CD14-positive monocyte (primary cell): Measurements from ENCODE around the gene VNN1. TPM values are rescaled to one million over a fixed set of nuclear protein-coding genes. Genes with fewer than 3 reads are reported as not detected.
A peak's percentile ranks its signal among the peaks of the same experiment; 100 is the strongest.

Source experiments
- DNase-seq, 3 donors: peaks; one replicate each; pipeline ENCODE4 v3.0.0-alpha.2; 2011 to 2022
- H2AFZ ChIP-seq: 2 replicates; pipeline ENCODE4 v1.6.0; 2012; ENCODE audit warnings: mild to moderate bottlenecking, low read depth, low read length, inconsistent platforms; ENCODE audit not compliant: insufficient read depth, poor library complexity, severe bottlenecking
- H3K27ac ChIP-seq, 2 donors: 1 replicate in 1 of 2; 2 replicates in 1 of 2; pipeline ENCODE4 v1.5.1; 2012 to 2013; ENCODE audit warnings: low read length in 2 of 2, control low read depth in 1 of 2, inconsistent platforms in 1 of 2, low read depth in 1 of 2, mild to moderate bottlenecking in 1 of 2
- H3K27me3 ChIP-seq, 2 donors: one replicate each; pipeline versions ENCODE4 v1.6.0 to v1.6.1; 2011 to 2013; ENCODE audit warnings: low read length in 2 of 2; ENCODE audit not compliant: control insufficient read depth in 2 of 2, insufficient read depth in 2 of 2
- H3K36me3 ChIP-seq, 2 donors: replicated peaks in 1 of 2; 1 replicate in 1 of 2; 2 replicates in 1 of 2; pipeline versions ENCODE4 v1.5.1 to v1.6.1; 2012 to 2013; ENCODE audit warnings: low read length in 2 of 2, control low read depth in 1 of 2, inconsistent platforms in 1 of 2, mild to moderate bottlenecking in 1 of 2; ENCODE audit not compliant: insufficient read depth in 2 of 2, control insufficient read depth in 1 of 2
- H3K4me1 ChIP-seq, 2 donors: 1 replicate in 1 of 2; 2 replicates in 1 of 2; pipeline versions ENCODE4 v1.5.1 to v1.6.1; 2012 to 2013; ENCODE audit warnings: low read length in 2 of 2, control low read depth in 1 of 2, inconsistent platforms in 1 of 2, mild to moderate bottlenecking in 1 of 2, moderate library complexity in 1 of 2; ENCODE audit not compliant: insufficient read depth in 2 of 2, control insufficient read depth in 1 of 2
- H3K4me2 ChIP-seq: replicated peaks from 2 replicates; pipeline ENCODE3; 2012; ENCODE audit warnings: low read length, moderate library complexity, mild to moderate bottlenecking; ENCODE audit not compliant: poor library complexity, severe bottlenecking; ENCODE audit errors: extremely low read depth
- H3K4me3 ChIP-seq, 3 experiments: fragments of 200-600 bp in 1 of 3; sonication (generic) in 1 of 3; replicated peaks in 1 of 3; 1 replicate in 2 of 3; 2 replicates in 1 of 3; pipeline ENCODE4 v1.5.1; 2011 to 2013; ENCODE audit warnings: low read length in 3 of 3, mild to moderate bottlenecking in 3 of 3, control low read depth in 2 of 3, low read depth in 2 of 3, inconsistent platforms in 1 of 3, moderate library complexity in 1 of 3
- H3K79me2 ChIP-seq: 2 replicates; pipeline ENCODE4 v1.6.0; 2012; ENCODE audit warnings: mild to moderate bottlenecking, control low read depth, inconsistent platforms, low read length, moderate library complexity; ENCODE audit not compliant: insufficient read depth
- H3K9ac ChIP-seq: 2 replicates; pipeline ENCODE4 v1.6.0; 2017; ENCODE audit warnings: low read length, mild to moderate bottlenecking; ENCODE audit not compliant: insufficient read depth, poor library complexity, severe bottlenecking
- H3K9me3 ChIP-seq, 2 donors: replicated peaks in 1 of 2; 1 replicate in 1 of 2; 2 replicates in 1 of 2; pipeline versions ENCODE4 v1.5.1 to v1.6.1; 2012 to 2013; ENCODE audit warnings: low read length in 2 of 2, control low read depth in 1 of 2; ENCODE audit not compliant: control insufficient read depth in 1 of 2, insufficient read depth in 1 of 2
- H4K20me1 ChIP-seq: 2 replicates; pipeline ENCODE4 v1.6.0; 2012; ENCODE audit warnings: mild to moderate bottlenecking, low read length, control low read depth, moderate library complexity; ENCODE audit not compliant: insufficient read depth
- H3K27ac Mint-ChIP-seq, 7 donors: one replicate each; pipeline ENCODE4 v1.8.0; 2020; ENCODE audit warnings: mild to moderate bottlenecking in 7 of 7, mixed read lengths in 7 of 7, moderate library complexity in 6 of 7, inconsistent platforms in 2 of 7
- H3K27me3 Mint-ChIP-seq, 3 donors: one replicate each; pipeline ENCODE4 v1.8.0; 2021 to 2022; ENCODE audit warnings: low read depth in 3 of 3, mild to moderate bottlenecking in 3 of 3, mixed read lengths in 3 of 3, moderate library complexity in 3 of 3, inconsistent platforms in 1 of 3
- H3K36me3 Mint-ChIP-seq, 2 donors: one replicate each; pipeline ENCODE4 v1.8.0; 2020; ENCODE audit warnings: mixed read lengths in 2 of 2, inconsistent platforms in 1 of 2, mild to moderate bottlenecking in 1 of 2
- H3K4me1 Mint-ChIP-seq: one replicate; pipeline ENCODE4 v1.8.0; 2020; ENCODE audit warnings: mild to moderate bottlenecking, mixed read lengths
- H3K4me3 Mint-ChIP-seq, 2 donors: one replicate each; pipeline ENCODE4 v1.8.0; 2020; ENCODE audit warnings: mild to moderate bottlenecking in 2 of 2, mixed read lengths in 2 of 2, moderate library complexity in 1 of 2
- H3K9me3 Mint-ChIP-seq, 7 donors: one replicate each; pipeline ENCODE4 v1.8.0; 2020 to 2022; ENCODE audit warnings: mixed read lengths in 7 of 7, mild to moderate bottlenecking in 6 of 7, moderate library complexity in 6 of 7, inconsistent platforms in 2 of 7
- WGBS: methylation state at CpG from one replicate; pipeline ENCODE4 v1.1.5; 2013; ENCODE audit warnings: missing lambda C conversion rate; ENCODE audit not compliant: insufficient coverage; 5-methylcytosine and 5-hydroxymethylcytosine counted together
- intact Hi-C, 2 donors: fragments of 100-400 bp; cut with micrococcal nuclease; formaldehyde crosslinking; loops; one replicate each; pipeline versions ENCODE4 v1.15.0 to v1.15.1; 2023
- polyA plus RNA-seq, 3 donors: library from polyadenylated mRNA; depleted of rRNA in 1 of 3; unstranded in 2 of 3; stranded (reverse) in 1 of 3; fragments of 300-500 nt in 2 of 3; fragments of >200 nt in 1 of 3; fragmentation: Illumina TruSeq in 2 of 3; gene quantifications; 1 replicate in 2 of 3; 2 replicates in 1 of 3; pipeline ENCODE4 v1.2.3, GENCODE V29; 2012 to 2021
- TF ChIP-seq, protein P1 (sequence below): fragments of 200-600 bp; IDR thresholded peaks from one replicate; pipeline ENCODE4 v1.8.0; 2022; ENCODE audit warnings: antibody characterized with exemption, mild to moderate bottlenecking

VNN1 gene
- polyA plus RNA-seq, 3 donors = 7.9 to 61.2 (median 47.9) TPM

DNA sequence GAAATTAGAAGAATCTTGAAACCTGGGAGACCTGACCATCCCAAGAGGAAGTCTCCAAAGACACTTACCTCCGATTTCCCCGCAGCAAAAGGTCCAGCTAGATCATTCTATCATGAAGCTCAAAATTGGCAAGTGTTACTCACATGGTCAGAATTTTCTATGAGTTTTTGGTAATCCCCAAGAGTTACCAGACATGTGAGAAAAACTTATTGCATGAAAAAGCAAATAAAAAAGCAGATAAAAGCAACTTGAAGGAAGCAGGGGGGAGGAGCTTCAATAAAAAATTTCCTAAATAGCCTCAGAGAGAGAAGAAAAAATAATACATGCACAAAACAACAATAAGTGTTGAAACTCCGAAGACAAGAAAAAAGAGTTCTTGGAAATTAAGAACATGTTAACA is 27.3 kb downstream of the VNN1 start:
- peaks cover 0 to 5% (median 1%) of the 10 kb centered on the region in 7 donors for H3K9me3 Mint-ChIP-seq
- H3K36me3 Mint-ChIP-seq = peaks cover 80 to 85% of the 10 kb centered on the region in 2 donors
- H3K9me3 ChIP-seq = no peaks in the 10 kb centered on the region
- intact Hi-C loops = no loop called here
- H3K4me3 ChIP-seq = no peak overlapping the region
- TF ChIP-seq, protein P1, sequence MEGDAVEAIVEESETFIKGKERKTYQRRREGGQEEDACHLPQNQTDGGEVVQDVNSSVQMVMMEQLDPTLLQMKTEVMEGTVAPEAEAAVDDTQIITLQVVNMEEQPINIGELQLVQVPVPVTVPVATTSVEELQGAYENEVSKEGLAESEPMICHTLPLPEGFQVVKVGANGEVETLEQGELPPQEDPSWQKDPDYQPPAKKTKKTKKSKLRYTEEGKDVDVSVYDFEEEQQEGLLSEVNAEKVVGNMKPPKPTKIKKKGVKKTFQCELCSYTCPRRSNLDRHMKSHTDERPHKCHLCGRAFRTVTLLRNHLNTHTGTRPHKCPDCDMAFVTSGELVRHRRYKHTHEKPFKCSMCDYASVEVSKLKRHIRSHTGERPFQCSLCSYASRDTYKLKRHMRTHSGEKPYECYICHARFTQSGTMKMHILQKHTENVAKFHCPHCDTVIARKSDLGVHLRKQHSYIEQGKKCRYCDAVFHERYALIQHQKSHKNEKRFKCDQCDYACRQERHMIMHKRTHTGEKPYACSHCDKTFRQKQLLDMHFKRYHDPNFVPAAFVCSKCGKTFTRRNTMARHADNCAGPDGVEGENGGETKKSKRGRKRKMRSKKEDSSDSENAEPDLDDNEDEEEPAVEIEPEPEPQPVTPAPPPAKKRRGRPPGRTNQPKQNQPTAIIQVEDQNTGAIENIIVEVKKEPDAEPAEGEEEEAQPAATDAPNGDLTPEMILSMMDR = no peak
- H3K4me3 Mint-ChIP-seq = no peak overlapping the region
- H2AFZ ChIP-seq = no peak overlapping the region
- peaks cover 18% of the 10 kb centered on the region for H3K4me1 Mint-ChIP-seq
- H3K27me3 Mint-ChIP-seq = peaks cover 1 to 5% (median 5%) of the 10 kb centered on the region in 3 donors
- DNase-seq = peak in 1 of 3 donors; percentile 8
- no peak overlapping the region for H3K9ac ChIP-seq
- no peak overlapping the region for H3K4me2 ChIP-seq
- no peaks in the 10 kb centered on the region for H4K20me1 ChIP-seq
- H3K36me3 ChIP-seq = peaks cover 10 to 53% of the 10 kb centered on the region in 2 donors
- H3K27me3 ChIP-seq = no peaks in the 10 kb centered on the region
- H3K79me2 ChIP-seq = no peaks in the 10 kb centered on the region
- WGBS = no CpG with 5 or more reads among the region's 3 CpGs
- H3K27ac Mint-ChIP-seq = no peak overlapping the region
- H3K27ac ChIP-seq = no peak overlapping the region
- peaks cover 11 to 23% of the 10 kb centered on the region in 2 donors for H3K4me1 ChIP-seq

DNA sequence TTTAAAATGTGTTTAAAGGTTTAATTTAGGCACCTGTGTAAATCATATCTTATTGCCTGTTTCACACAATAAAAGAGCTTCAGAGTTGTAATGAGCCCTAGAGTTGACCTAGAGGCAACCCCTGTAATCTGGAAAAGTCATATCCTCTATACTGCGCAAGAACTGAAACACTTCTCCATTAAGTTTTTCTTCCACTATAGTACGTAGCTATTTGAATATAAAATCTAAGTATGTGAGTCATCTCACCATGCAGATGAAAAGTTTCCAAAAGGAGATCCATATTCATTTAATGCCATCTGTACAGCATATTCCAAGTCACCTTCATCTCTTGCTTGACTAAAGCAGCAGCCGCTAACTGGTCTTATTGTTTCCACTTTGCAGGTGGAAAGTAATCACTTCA is 28.8 kb downstream of the VNN1 start:
- Mint-ChIP-seq H3K27ac (peak overlapping the region in 1 of 7 donors; percentile 12), H3K4me3 (no peak overlapping the region), H3K36me3 (peaks cover 70 to 74% of the 10 kb centered on the region in 2 donors), H3K4me1 (peaks cover 18% of the 10 kb centered on the region), H3K9me3 (peaks cover 0 to 5% (median 0%) of the 10 kb centered on the region in 7 donors), H3K27me3 (peaks cover 0 to 5% (median 5%) of the 10 kb centered on the region in 3 donors)
- no peak overlapping the region for H3K4me3 ChIP-seq
- intact Hi-C loops = no loop called here
- H3K4me2 ChIP-seq = peak overlapping the region; percentile 20
- no peaks in the 10 kb centered on the region for H3K9me3 ChIP-seq
- WGBS = no CpG with 5 or more reads among the region's 3 CpGs
- peaks cover 7 to 38% of the 10 kb centered on the region in 2 donors for H3K36me3 ChIP-seq
- no peaks in the 10 kb centered on the region for H4K20me1 ChIP-seq
- no peaks in the 10 kb centered on the region for H3K27me3 ChIP-seq
- H3K9ac ChIP-seq = no peak overlapping the region
- H3K4me1 ChIP-seq = peaks cover 11 to 23% of the 10 kb centered on the region in 2 donors
- H2AFZ ChIP-seq = no peak overlapping the region
- H3K27ac ChIP-seq = no peak overlapping the region
- no peaks in the 10 kb centered on the region for H3K79me2 ChIP-seq
- peak in 2 of 3 donors; percentile 26 to 33 for DNase-seq
- TF ChIP-seq, protein P1 = no peak
